ENCODE data around the gene CFAP210.
"Not testable (repeated sequence)": the region's sequence is repeated elsewhere in the genome, so short reads cannot be mapped to it uniquely, and the experiment has no call there.

The CFAP210 gene

DNA sequence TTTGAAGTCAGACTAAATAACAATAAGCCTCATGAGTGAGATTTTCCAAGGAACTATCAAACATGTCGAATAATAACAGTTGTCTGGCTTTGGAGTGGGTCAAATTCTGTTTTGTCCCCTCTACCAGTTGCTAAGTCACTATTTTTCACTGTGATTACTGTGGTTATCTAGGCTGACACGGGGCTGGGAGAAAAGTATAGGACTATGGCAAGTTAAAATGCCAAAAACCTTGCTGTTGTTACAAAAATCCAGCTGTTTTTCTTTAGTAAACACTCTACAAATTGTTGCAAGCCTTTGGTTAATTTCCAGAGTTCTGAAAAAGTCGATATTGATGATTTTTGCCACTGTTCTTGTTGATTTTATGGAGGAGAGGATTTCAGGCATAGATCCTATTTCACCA is 1.5 kb downstream of the CFAP210 start:
- TF ChIP-seq, protein P1, sequence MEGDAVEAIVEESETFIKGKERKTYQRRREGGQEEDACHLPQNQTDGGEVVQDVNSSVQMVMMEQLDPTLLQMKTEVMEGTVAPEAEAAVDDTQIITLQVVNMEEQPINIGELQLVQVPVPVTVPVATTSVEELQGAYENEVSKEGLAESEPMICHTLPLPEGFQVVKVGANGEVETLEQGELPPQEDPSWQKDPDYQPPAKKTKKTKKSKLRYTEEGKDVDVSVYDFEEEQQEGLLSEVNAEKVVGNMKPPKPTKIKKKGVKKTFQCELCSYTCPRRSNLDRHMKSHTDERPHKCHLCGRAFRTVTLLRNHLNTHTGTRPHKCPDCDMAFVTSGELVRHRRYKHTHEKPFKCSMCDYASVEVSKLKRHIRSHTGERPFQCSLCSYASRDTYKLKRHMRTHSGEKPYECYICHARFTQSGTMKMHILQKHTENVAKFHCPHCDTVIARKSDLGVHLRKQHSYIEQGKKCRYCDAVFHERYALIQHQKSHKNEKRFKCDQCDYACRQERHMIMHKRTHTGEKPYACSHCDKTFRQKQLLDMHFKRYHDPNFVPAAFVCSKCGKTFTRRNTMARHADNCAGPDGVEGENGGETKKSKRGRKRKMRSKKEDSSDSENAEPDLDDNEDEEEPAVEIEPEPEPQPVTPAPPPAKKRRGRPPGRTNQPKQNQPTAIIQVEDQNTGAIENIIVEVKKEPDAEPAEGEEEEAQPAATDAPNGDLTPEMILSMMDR (IDR thresholded peaks at IDR 0.05; ENCODE audit: control extremely low read depth, extremely low read depth, low read depth, missing control alignments), result no peak
- ChIA-PET CTCF (interaction anchor here (1.2 to 3.0 kb wide), 3 partner anchors 9 to 11 kb away, joined by 3 to 11 read pairs (median 4); no protein-coding TSS in a partner anchor), POLR2A (no interaction called here)
- DNase-seq (ENCODE audit: extremely low spot score), result no peak

DNA sequence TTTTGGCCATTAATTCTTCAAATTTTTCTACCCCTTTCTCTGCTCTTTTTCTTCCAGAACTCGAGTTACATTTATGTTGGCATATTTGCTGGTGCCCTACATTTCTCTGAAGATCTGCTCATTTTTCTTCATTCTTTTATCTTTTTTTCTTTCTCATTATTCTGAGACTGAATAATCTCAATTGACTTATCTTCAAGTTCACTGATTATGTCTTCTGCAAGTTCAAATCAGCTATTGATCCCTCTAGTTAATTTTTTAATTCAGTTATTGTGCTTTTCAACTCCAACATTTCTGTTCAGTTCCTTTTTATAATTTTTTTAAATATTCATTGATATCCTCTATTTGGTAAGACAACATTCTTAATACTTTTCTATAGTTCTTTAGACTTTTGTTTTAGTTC is 3.2 kb downstream of the CFAP210 start:
- TF ChIP-seq, protein P1 (IDR thresholded peaks at IDR 0.05; ENCODE audit: control extremely low read depth, extremely low read depth, low read depth, missing control alignments), result no peak
- ChIA-PET POLR2A (interaction anchor here (0.7 kb wide), 1 partner anchor 15 kb away, joined by 3 read pairs; no protein-coding TSS in a partner anchor), CTCF (interaction anchor here (1.0 to 1.2 kb wide), 2 partner anchors 15 to 35 kb away, joined by 3 to 5 read pairs; no protein-coding TSS in a partner anchor)
- no peak for DNase-seq (ENCODE audit: extremely low spot score)

DNA sequence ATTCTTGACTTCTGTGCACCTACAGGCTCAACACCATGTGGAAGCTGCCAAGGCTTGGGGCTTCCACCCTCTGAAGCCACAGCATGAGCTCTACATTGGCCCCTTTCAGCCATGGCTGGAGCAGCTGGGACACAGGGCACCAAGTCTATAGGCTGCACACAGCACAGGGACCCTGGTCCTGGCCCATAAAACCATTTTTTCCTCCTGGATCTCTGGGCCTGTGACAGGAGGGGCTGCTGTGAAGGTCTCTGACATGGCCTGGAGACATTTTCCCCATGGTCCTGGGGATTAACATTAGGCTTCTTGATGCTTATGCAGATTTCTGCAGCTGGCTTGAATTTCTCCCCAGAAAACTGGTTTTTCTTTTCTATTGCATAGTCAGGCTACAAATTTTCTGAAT is 6.3 kb downstream of the CFAP210 start:
- POLR2A ChIA-PET; DNase-seq (ENCODE audit: extremely low spot score); CTCF ChIA-PET: not testable (repeated sequence)

DNA sequence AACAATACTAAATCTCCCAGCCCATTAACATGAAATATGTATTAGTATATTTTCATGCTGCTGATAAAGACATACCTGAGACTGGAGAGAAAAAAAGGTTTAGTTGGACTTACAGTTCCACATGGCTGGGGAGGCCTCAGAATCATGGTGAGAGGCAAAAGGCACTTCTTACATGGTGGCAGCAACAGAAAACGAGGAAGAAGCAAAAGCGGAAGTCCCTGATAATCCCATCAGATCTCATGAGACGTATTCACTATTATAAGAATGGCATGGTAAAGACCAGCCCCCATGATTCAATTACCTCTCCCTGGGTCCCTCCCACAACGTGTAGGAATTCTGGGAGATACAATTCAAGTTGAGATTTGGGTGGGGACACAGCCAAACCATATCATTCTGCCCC is 7.4 kb downstream of the CFAP210 start:
- DNase-seq (ENCODE audit: extremely low spot score); CTCF ChIA-PET; POLR2A ChIA-PET: not testable (repeated sequence)

DNA sequence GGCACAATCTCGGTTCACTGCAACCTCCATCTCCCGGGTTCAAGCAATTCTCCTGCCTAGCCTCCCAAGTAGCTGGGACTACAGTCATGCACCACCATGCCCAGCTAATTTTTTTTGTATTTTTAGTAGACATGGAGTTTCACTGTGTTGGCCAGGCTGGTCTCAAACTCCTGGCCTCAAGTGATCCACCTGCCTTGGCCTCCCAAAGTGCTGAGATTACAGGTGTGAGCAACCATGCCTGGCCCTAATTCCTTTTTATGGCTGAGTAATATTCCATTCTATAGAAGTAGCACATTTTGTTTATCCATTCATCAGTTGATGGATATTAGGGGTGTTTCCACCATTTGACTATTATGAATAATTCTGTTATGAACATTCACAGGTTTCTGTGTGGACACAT is 9.5 kb downstream of the CFAP210 start:
- POLR2A ChIA-PET; DNase-seq (ENCODE audit: extremely low spot score): not testable (repeated sequence)
- CTCF ChIA-PET, result interaction anchor here (2.3 to 2.5 kb wide), 2 partner anchors 9 to 16 kb away, joined by 6 to 11 read pairs; partner anchors contain the start of genes CFAP210 and PHOSPHO2

DNA sequence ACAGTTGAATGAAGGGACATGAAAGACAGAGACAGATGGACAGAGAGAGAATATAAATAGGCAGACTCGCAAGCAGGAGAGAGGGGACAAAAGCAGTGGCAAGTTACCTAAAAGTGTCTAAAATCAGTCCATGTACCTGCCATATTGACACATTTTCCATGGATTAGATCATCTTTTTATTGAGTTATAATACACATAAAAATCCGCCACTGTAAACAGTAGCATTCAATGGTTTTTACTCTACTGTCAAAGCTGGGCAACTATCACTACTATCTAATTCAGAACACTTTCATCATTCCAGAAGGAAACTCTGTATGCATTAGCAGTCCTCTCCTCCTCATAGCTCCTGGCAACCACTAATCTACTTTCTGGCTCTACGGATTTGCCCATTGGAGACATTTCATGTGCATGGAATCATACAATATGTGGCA is 10.1 kb downstream of the CFAP210 start:
- POLR2A ChIA-PET, result no interaction called here
- DNase-seq (ENCODE audit: extremely low spot score), result no peak
- CTCF ChIA-PET, result interaction anchor here (1.0 to 2.5 kb wide), 4 partner anchors 9 to 205 kb away, joined by 3 to 11 read pairs (median 4); partner anchors contain the start of genes CFAP210 and PHOSPHO2
- TF ChIP-seq, protein P1 (IDR thresholded peaks at IDR 0.05; ENCODE audit: control extremely low read depth, extremely low read depth, low read depth, missing control alignments), result no peak

DNA sequence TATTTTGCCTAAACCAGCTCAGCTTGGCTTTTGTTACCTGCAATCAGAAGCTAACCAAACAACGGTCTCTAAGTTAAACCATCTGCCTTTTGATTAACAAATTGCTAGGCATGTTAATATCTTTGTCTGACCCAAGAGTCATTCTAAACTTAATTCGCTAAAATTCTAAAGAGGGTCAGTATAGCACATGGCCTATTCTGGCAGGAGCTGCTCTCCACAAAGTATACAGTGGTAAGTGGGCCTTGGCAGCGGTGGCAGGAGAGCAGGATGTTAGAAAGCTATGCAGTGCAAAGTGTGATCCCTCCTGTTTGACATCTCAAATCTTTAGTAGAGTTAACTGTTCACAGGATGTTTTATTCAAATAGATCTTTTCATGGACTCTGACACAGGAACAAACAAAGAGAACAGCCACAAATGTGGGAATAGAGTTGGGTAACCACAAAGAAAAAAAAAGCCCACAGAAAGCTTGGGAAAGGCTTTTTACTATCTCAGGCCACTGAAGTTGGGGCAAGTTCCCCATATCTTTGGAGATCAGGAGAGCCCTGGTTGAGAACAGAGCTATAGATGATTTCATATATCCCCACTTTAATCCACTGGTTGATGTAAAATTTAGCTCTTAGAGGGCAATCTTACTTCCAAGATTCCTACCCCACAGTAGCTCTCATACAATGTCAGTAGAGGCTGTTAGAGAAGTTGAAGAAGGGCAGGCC is 10.6 kb downstream of the CFAP210 start:
- no peak for DNase-seq (ENCODE audit: extremely low spot score)
- CTCF ChIA-PET, result interaction anchor here (1.0 to 2.5 kb wide), 5 partner anchors 10 to 206 kb away, joined by 3 to 11 read pairs (median 3); partner anchors contain the start of genes CFAP210 and PHOSPHO2
- TF ChIP-seq, protein P1 (IDR thresholded peaks at IDR 0.05; ENCODE audit: control extremely low read depth, extremely low read depth, low read depth, missing control alignments), result no peak
- POLR2A ChIA-PET, result no interaction called here

DNA sequence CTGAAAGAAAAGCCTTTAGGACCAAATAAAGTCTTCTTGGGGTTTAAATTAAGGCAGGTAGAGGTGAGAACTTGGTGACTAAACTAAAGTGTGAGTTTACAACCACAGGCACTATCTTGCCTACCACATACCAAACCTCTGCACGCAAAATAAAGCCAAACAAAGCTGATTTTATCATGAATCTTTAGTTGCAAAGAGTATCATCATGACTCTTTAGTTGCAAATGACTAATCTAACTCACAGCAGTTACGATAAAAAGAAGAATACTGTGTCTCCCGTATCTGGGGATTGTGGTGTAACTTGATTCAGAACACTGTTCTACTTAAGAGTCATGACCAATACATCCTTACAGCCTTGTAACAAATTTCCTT is 11.2 kb downstream of the CFAP210 start:
- POLR2A ChIA-PET, result no interaction called here

More for the DNA sequence above, 11.2 kb downstream of the CFAP210 start:
- no peak for DNase-seq (ENCODE audit: extremely low spot score)
- CTCF ChIA-PET, result interaction anchor here (0.6 to 2.5 kb wide), 5 partner anchors 10 to 24 kb away, joined by 3 to 11 read pairs (median 3); partner anchors contain the start of genes CFAP210 and PHOSPHO2
- TF ChIP-seq, protein P1 (IDR thresholded peaks at IDR 0.05; ENCODE audit: control extremely low read depth, extremely low read depth, low read depth, missing control alignments), result no peak

All from GM10248 (cell line).